HEK293 (cell line): Measurements from ENCODE around the gene KDR.

Experiments
- CTCF ChIA-PET: fragments of 350-600 bp; formaldehyde crosslinking; extraction: SDS; loops from one replicate; lab custom pipeline; 2021; ENCODE audit warnings: antibody characterized with exemption; lab: Yijun Ruan, JAX
- POLR2A ChIA-PET: fragments of 300-600 bp; formaldehyde crosslinking; extraction: SDS; loops from one replicate; lab custom pipeline; 2020; ENCODE audit warnings: antibody characterized with exemption, inconsistent platforms; lab: Yijun Ruan, JAX
- H3K27ac ChIP-seq: fragments of 200-500 bp; sonication (Bioruptor generic); 2 replicates; pipeline ENCODE4 v1.5.1; 2014; ENCODE audit warnings: low read depth, low read length, control low read depth, inconsistent platforms; ENCODE audit errors: extremely low read depth
- H3K36me3 ChIP-seq, 2 experiments: fragments of 200-500 bp in 1 of 2; sonication (Bioruptor generic) in 1 of 2; 1 replicate in 1 of 2; 2 replicates in 1 of 2; pipeline ENCODE4 v1.5.1; 2014 to 2017; ENCODE audit warnings: inconsistent platforms in 2 of 2, low read length in 2 of 2; ENCODE audit not compliant: control insufficient read depth in 2 of 2, insufficient read depth in 1 of 2
- H3K4me1 ChIP-seq: fragments of 200-500 bp; sonication (Bioruptor generic); 2 replicates; pipeline ENCODE4 v1.5.1; 2014; ENCODE audit warnings: mild to moderate bottlenecking, low read length, inconsistent platforms; ENCODE audit not compliant: control insufficient read depth, insufficient read depth
- H3K4me3 ChIP-seq: 2 replicates; pipeline ENCODE4 v1.5.1; 2011; ENCODE audit warnings: low read depth, mild to moderate bottlenecking, control low read depth, low read length, moderate library complexity
- H3K9me3 ChIP-seq: fragments of 200-500 bp; sonication (Bioruptor generic); 2 replicates; pipeline ENCODE4 v1.5.1; 2014; ENCODE audit warnings: low read depth, low read length, inconsistent platforms; ENCODE audit not compliant: control insufficient read depth, insufficient read depth
- KLF1 ChIP-seq: fragments of 450-650 bp; formaldehyde crosslinking; IDR thresholded peaks from 2 replicates; pipeline ENCODE4 v1.5.1; 2016; ENCODE audit warnings: missing biosample characterization, missing genetic modification characterization
- OVOL3 ChIP-seq: fragments of 450-650 bp; formaldehyde crosslinking; IDR thresholded peaks from 2 replicates; pipeline ENCODE4 v1.5.1; 2016; ENCODE audit warnings: missing biosample characterization, missing genetic modification characterization
- RBAK ChIP-seq: fragments of 450-650 bp; formaldehyde crosslinking; IDR thresholded peaks from 2 replicates; pipeline ENCODE4 v1.5.1; 2016; ENCODE audit warnings: missing biosample characterization, missing genetic modification characterization
- SALL2 ChIP-seq: fragments of 450-650 bp; formaldehyde crosslinking; IDR thresholded peaks from 2 replicates; pipeline ENCODE4 v1.5.0; 2017; ENCODE audit warnings: missing biosample characterization, mild to moderate bottlenecking, missing genetic modification characterization, borderline replicate concordance
- SCRT1 ChIP-seq: fragments of 450-650 bp; formaldehyde crosslinking; IDR thresholded peaks from 2 replicates; pipeline ENCODE4 v1.5.1; 2016; ENCODE audit warnings: missing biosample characterization, missing genetic modification characterization, borderline replicate concordance
- ZNF169 ChIP-seq: fragments of 450-650 bp; formaldehyde crosslinking; IDR thresholded peaks from 2 replicates; pipeline ENCODE4 v1.5.1; 2016; ENCODE audit warnings: missing biosample characterization, missing genetic modification characterization
- ZNF2 ChIP-seq: fragments of 450-650 bp; formaldehyde crosslinking; IDR thresholded peaks from 2 replicates; pipeline ENCODE4 v1.5.1; 2016; ENCODE audit warnings: missing biosample characterization, missing genetic modification characterization
- ZNF23 ChIP-seq: fragments of 450-650 bp; formaldehyde crosslinking; IDR thresholded peaks from 2 replicates; pipeline ENCODE4 v1.5.1; 2016; ENCODE audit warnings: missing biosample characterization, missing genetic modification characterization, borderline replicate concordance
- ZNF366 ChIP-seq: fragments of 450-650 bp; formaldehyde crosslinking; conservative IDR thresholded peaks from 2 replicates; pipeline ENCODE4 v1.5.1; 2016; ENCODE audit warnings: missing biosample characterization, missing genetic modification characterization
- ZNF501 ChIP-seq: fragments of 450-650 bp; formaldehyde crosslinking; IDR thresholded peaks from 2 replicates; pipeline ENCODE4 v1.5.1; 2016; ENCODE audit warnings: missing biosample characterization, missing genetic modification characterization
- ZNF514 ChIP-seq: fragments of 450-650 bp; formaldehyde crosslinking; IDR thresholded peaks from 2 replicates; pipeline ENCODE4 v1.5.1; 2016; ENCODE audit warnings: missing biosample characterization, missing genetic modification characterization
- ZNF549 ChIP-seq: fragments of 450-650 bp; IDR thresholded peaks from 2 replicates; pipeline ENCODE4 v1.5.1; 2018; ENCODE audit warnings: missing biosample characterization, missing genetic modification characterization, mild to moderate bottlenecking, inconsistent platforms, moderate library complexity
- ZNF610 ChIP-seq: fragments of 450-650 bp; formaldehyde crosslinking; IDR thresholded peaks from 2 replicates; pipeline ENCODE4 v1.5.1; 2016; ENCODE audit warnings: missing biosample characterization, missing genetic modification characterization, borderline replicate concordance
- ZSCAN16 ChIP-seq: fragments of 450-650 bp; formaldehyde crosslinking; IDR thresholded peaks from 2 replicates; pipeline ENCODE4 v1.5.1; 2016; ENCODE audit warnings: missing biosample characterization, missing genetic modification characterization
- ZSCAN23 ChIP-seq: fragments of 450-650 bp; formaldehyde crosslinking; IDR thresholded peaks from 2 replicates; pipeline ENCODE4 v1.5.1; 2016; ENCODE audit warnings: missing biosample characterization, missing genetic modification characterization
- TF ChIP-seq, protein P1 (sequence below): fragments of 450-650 bp; formaldehyde crosslinking; IDR thresholded peaks from 2 replicates; pipeline ENCODE4 v1.5.1; 2016; ENCODE audit warnings: missing biosample characterization, missing genetic modification characterization, low read depth
- TF ChIP-seq, protein P2 (sequence below): fragments of 450-650 bp; formaldehyde crosslinking; IDR thresholded peaks from 2 replicates; pipeline ENCODE4 v1.5.1; 2016; ENCODE audit warnings: missing biosample characterization, missing genetic modification characterization
- TF ChIP-seq, protein P3 (sequence below): fragments of 450-650 bp; formaldehyde crosslinking; IDR thresholded peaks from 2 replicates; pipeline ENCODE4 v1.5.1; 2016; ENCODE audit warnings: missing biosample characterization, missing genetic modification characterization
- TF ChIP-seq, protein P4 (sequence below): fragments of 450-650 bp; formaldehyde crosslinking; IDR thresholded peaks from 2 replicates; pipeline ENCODE4 v1.5.1; 2016; ENCODE audit warnings: missing biosample characterization, missing genetic modification characterization
- TF ChIP-seq, protein P5 (sequence below): fragments of 450-650 bp; formaldehyde crosslinking; IDR thresholded peaks from 2 replicates; pipeline ENCODE4 v1.5.1; 2016; ENCODE audit warnings: missing biosample characterization, missing genetic modification characterization

Gene KDR

DNA sequence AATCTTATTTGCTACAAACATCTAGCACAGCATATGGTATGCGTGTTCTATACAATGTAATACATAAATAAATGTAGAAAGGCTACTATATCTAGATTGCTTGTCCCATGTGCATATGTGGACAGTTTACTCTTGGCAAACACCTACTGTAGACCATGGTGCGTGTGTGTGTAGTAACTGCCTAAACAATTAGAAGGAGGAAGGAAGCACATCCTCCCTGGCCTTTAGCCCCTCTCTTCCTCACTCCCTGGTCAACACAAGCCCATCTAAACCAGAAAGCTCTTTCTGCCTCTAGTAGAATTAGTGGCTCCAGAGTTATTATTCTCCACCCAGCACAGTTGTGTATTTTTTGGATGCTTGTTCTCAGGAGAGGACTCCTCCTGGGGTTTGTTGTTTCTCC, 73.9 kb downstream of the KDR start:
- H3K27ac ChIP-seq, result no peak overlapping the region
- TF ChIP-seq ZNF23 (tag by site-specific recombination) (no peak), SALL2 (tag by site-specific recombination) (no peak), ZNF549 (tag by site-specific recombination) (no peak), SCRT1 (no peak), ZSCAN23 (no peak)
- TF ChIP-seq, protein P1, sequence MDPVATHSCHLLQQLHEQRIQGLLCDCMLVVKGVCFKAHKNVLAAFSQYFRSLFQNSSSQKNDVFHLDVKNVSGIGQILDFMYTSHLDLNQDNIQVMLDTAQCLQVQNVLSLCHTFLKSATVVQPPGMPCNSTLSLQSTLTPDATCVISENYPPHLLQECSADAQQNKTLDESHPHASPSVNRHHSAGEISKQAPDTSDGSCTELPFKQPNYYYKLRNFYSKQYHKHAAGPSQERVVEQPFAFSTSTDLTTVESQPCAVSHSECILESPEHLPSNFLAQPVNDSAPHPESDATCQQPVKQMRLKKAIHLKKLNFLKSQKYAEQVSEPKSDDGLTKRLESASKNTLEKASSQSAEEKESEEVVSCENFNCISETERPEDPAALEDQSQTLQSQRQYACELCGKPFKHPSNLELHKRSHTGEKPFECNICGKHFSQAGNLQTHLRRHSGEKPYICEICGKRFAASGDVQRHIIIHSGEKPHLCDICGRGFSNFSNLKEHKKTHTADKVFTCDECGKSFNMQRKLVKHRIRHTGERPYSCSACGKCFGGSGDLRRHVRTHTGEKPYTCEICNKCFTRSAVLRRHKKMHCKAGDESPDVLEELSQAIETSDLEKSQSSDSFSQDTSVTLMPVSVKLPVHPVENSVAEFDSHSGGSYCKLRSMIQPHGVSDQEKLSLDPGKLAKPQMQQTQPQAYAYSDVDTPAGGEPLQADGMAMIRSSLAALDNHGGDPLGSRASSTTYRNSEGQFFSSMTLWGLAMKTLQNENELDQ (tag by site-specific recombination), result no peak
- TF ChIP-seq, all 188 proteins: peak for 0
- no peaks in the 10 kb centered on the region for H3K36me3 ChIP-seq
- POLR2A ChIA-PET, result no interaction called here
- CTCF ChIA-PET, result no interaction called here
- H3K4me3 ChIP-seq, result no peak overlapping the region
- no peaks in the 10 kb centered on the region for H3K4me1 ChIP-seq
- no peaks in the 10 kb centered on the region for H3K9me3 ChIP-seq

DNA sequence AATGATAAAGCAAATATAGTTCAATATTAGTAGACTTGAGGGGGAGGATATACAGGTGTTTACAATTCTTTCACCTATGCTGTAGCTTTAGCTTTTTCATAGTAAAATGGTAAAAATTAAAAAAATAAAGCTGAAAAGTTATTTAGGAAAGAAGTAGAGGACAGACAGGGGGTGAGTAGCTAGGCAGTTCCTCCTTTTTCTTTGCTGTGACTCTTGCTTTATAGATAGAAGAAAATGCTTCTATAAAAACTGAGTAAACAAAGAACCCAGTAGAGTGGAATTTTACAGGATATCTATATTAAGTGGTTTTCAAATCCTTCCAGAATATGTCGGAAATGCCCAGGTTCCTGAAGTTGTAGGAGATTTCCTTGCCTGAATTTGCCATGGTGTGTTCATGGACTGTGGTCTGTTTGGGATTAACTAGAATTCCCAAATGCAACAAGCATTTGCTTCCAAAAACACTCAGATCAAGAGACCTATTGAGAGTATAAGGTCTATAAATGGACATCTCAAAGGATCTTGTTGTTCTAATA, 74.9 kb downstream of the KDR start:
- Histone ChIP-seq H3K27ac (no peak overlapping the region), H3K9me3 (no peaks in the 10 kb centered on the region), H3K4me3 (no peak overlapping the region), H3K36me3 (no peaks in the 10 kb centered on the region), H3K4me1 (no peaks in the 10 kb centered on the region)
- no peak for TF ChIP-seq ZNF514 (tag by site-specific recombination)
- no peak for TF ChIP-seq ZNF501 (tag by site-specific recombination)
- TF ChIP-seq RBAK (tag by site-specific recombination), result no peak
- no peak for TF ChIP-seq ZNF610 (tag by site-specific recombination)
- TF ChIP-seq, protein P2, sequence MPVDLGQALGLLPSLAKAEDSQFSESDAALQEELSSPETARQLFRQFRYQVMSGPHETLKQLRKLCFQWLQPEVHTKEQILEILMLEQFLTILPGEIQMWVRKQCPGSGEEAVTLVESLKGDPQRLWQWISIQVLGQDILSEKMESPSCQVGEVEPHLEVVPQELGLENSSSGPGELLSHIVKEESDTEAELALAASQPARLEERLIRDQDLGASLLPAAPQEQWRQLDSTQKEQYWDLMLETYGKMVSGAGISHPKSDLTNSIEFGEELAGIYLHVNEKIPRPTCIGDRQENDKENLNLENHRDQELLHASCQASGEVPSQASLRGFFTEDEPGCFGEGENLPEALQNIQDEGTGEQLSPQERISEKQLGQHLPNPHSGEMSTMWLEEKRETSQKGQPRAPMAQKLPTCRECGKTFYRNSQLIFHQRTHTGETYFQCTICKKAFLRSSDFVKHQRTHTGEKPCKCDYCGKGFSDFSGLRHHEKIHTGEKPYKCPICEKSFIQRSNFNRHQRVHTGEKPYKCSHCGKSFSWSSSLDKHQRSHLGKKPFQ, result no peak
- TF ChIP-seq, protein P3, sequence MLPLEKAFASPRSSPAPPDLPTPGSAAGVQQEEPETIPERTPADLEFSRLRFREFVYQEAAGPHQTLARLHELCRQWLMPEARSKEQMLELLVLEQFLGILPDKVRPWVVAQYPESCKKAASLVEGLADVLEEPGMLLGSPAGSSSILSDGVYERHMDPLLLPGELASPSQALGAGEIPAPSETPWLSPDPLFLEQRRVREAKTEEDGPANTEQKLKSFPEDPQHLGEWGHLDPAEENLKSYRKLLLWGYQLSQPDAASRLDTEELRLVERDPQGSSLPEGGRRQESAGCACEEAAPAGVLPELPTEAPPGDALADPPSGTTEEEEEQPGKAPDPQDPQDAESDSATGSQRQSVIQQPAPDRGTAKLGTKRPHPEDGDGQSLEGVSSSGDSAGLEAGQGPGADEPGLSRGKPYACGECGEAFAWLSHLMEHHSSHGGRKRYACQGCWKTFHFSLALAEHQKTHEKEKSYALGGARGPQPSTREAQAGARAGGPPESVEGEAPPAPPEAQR (tag by site-specific recombination), result no peak
- no peak for TF ChIP-seq OVOL3 (tag by site-specific recombination)
- TF ChIP-seq, protein P4, sequence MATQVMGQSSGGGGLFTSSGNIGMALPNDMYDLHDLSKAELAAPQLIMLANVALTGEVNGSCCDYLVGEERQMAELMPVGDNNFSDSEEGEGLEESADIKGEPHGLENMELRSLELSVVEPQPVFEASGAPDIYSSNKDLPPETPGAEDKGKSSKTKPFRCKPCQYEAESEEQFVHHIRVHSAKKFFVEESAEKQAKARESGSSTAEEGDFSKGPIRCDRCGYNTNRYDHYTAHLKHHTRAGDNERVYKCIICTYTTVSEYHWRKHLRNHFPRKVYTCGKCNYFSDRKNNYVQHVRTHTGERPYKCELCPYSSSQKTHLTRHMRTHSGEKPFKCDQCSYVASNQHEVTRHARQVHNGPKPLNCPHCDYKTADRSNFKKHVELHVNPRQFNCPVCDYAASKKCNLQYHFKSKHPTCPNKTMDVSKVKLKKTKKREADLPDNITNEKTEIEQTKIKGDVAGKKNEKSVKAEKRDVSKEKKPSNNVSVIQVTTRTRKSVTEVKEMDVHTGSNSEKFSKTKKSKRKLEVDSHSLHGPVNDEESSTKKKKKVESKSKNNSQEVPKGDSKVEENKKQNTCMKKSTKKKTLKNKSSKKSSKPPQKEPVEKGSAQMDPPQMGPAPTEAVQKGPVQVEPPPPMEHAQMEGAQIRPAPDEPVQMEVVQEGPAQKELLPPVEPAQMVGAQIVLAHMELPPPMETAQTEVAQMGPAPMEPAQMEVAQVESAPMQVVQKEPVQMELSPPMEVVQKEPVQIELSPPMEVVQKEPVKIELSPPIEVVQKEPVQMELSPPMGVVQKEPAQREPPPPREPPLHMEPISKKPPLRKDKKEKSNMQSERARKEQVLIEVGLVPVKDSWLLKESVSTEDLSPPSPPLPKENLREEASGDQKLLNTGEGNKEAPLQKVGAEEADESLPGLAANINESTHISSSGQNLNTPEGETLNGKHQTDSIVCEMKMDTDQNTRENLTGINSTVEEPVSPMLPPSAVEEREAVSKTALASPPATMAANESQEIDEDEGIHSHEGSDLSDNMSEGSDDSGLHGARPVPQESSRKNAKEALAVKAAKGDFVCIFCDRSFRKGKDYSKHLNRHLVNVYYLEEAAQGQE (tag by site-specific recombination), result no peak
- no peak for TF ChIP-seq ZNF366 (tag by site-specific recombination)
- TF ChIP-seq ZNF169, result no peak
- TF ChIP-seq, protein P5, sequence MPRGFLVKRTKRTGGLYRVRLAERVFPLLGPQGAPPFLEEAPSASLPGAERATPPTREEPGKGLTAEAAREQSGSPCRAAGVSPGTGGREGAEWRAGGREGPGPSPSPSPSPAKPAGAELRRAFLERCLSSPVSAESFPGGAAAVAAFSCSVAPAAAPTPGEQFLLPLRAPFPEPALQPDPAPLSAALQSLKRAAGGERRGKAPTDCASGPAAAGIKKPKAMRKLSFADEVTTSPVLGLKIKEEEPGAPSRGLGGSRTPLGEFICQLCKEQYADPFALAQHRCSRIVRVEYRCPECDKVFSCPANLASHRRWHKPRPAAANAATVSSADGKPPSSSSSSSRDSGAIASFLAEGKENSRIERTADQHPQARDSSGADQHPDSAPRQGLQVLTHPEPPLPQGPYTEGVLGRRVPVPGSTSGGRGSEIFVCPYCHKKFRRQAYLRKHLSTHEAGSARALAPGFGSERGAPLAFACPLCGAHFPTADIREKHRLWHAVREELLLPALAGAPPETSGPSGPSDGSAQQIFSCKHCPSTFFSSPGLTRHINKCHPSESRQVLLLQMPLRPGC, result no peak
- no peak for TF ChIP-seq KLF1
- no peak for TF ChIP-seq ZSCAN23
- TF ChIP-seq ZNF2 (tag by site-specific recombination), result no peak
- TF ChIP-seq ZSCAN16 (tag by site-specific recombination), result no peak
- CTCF ChIA-PET, result interaction anchor here (1.0 kb wide), 1 partner anchor 79 kb away, joined by 4 read pairs; no protein-coding TSS in a partner anchor
- POLR2A ChIA-PET, result no interaction called here
